Prostate gland (tissue), 2 donors: ENCODE data around the gene VASP.

ENCODE experiments used
- CTCF ChIP-seq, 4 experiments: fragments of 200-600 bp in 2 of 4; fragments of 450-650 bp in 2 of 4; sonication (generic) in 2 of 4; IDR thresholded peaks; 1 replicate in 3 of 4; 2 replicates in 1 of 4; pipeline ENCODE4 v1.5.1; 2016 to 2019; ENCODE audit warnings: antibody characterized with exemption in 4 of 4, mild to moderate bottlenecking in 2 of 4, moderate library complexity in 2 of 4
- POLR2A ChIP-seq: fragments of 450-650 bp; IDR thresholded peaks from one replicate; pipeline ENCODE4 v1.6.1; 2016; ENCODE audit warnings: antibody characterized with exemption, mild to moderate bottlenecking

GRCh38 chr19:45524575-45525129 lies 17.4 kb downstream of the VASP start:
- TF ChIP-seq CTCF (IDR thresholded peaks at IDR 0.05), result no peak
- no peak for TF ChIP-seq POLR2A
